ENCODE measurements around the gene CACNA1A.

The CACNA1A gene

DNA sequence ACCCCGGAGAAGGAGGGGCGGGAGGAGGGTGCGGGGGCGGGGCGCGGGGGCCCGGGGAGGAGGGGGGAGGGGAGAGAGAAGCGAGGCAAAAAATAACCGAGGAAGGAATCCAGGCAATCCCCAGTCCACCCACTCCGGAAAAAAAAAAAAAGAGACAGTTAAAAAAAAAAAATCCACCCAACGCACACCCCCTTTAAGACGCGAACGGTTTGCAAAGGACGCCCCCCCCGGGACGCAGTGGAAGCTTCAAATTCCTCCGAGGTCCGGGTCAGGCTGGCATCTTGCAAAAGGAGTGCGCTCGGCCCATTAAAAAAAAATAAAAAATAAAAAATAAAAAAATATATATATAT, at the start of gene CACNA1A:
Gene CACNA1A, minus strand, starts transcription at position 9 of the 350 bp plus-strand sequence. CDS start 255 bp downstream, outside the sequence.
- no peak within 1 kb of the TSS for H3K27ac ChIP-seq
- no peak for TF ChIP-seq ZFX (IDR thresholded peaks at IDR 0.05)
- TF ChIP-seq, protein P1, sequence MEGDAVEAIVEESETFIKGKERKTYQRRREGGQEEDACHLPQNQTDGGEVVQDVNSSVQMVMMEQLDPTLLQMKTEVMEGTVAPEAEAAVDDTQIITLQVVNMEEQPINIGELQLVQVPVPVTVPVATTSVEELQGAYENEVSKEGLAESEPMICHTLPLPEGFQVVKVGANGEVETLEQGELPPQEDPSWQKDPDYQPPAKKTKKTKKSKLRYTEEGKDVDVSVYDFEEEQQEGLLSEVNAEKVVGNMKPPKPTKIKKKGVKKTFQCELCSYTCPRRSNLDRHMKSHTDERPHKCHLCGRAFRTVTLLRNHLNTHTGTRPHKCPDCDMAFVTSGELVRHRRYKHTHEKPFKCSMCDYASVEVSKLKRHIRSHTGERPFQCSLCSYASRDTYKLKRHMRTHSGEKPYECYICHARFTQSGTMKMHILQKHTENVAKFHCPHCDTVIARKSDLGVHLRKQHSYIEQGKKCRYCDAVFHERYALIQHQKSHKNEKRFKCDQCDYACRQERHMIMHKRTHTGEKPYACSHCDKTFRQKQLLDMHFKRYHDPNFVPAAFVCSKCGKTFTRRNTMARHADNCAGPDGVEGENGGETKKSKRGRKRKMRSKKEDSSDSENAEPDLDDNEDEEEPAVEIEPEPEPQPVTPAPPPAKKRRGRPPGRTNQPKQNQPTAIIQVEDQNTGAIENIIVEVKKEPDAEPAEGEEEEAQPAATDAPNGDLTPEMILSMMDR (conservative IDR thresholded peaks at IDR 0.05), result no peak

DNA sequence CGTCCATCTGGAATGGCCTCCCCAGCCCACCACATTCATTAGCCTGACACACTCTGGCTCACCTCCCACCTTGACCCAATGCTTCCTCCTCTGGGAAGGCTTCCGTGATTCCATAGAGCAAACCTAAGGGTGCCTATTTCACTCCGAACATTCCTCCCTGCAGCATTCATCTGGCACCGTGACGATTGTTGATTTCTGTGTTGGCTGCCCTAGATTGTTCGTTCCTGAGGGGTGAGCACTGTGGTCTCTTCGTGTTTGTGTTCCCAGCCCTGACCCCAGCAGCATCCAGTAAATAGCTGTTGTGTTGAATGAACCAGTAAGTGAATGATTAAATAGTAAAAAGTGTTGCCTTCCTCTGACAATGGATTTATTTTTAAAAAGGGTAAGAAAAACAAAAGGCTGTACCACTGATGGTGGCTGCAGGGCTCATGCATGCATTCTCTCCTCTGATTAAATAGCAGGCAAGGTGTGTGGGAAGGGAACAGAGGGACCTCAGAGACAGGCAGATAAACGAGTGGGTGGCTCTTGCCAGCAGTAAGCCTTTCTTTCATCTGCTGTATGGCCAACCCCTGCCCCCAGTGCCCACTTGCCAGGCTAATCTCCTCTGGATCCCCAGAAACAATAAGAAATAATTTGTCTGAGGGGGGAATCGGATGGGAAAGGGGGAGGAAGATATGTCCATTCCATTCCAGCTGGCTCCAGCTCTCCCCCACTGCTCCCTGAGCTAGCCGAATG, 48.4 kb upstream of the CACNA1A start:
- TF ChIP-seq ZFX (IDR thresholded peaks at IDR 0.05), result no peak
- TF ChIP-seq, protein P1 (conservative IDR thresholded peaks at IDR 0.05), result no peak
- H3K27ac ChIP-seq, result no peak overlapping the region

DNA sequence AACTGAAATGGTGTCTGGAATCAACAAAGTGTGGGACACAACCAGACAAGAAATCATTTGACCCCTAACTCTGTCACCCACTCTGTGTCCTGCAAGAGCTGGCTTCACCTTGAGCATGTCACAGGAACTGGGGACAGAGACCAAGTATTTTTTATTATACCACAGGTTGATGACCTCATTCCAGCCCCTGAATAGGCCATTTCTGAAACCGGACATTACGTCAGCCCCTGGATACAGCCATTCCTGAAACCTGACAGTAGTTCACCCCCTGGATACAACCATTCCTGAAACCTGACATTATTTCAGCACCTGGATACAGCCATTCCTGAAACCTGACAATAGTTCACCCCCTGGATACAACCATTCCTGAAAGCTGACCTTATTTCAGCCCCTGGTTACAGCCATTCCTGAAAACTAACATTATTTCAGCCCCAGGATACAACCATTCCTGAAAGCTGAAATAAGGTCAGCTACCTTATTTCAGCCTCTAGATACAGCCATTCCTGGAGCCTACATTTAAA, 47.7 kb upstream of the CACNA1A start:
- H3K27ac ChIP-seq, result no peak overlapping the region
- TF ChIP-seq, protein P1 (conservative IDR thresholded peaks at IDR 0.05), result no peak
- TF ChIP-seq ZFX (IDR thresholded peaks at IDR 0.05), result no peak

DNA sequence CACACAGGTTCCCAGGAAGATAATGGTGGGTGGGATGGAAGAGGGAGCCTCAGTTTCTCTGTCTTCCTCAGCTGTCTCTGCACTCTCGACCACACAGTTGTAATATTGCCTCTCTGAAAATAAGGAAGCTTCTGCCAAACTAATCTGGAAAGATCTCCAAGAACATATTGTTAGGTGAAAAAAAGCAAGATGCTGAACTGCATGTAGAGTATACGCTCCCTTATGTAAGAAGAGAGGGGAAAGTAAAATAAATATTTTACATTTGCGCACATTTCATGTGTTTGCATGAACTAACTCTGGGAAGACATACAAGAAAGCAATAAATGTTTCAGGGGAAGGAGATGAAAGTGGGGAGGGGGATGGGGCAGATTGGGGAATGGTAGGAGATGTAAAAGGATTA, 41.9 kb upstream of the CACNA1A start:
- H3K27ac ChIP-seq, result no peak overlapping the region
- TF ChIP-seq, protein P1 (conservative IDR thresholded peaks at IDR 0.05), result no peak
- no peak for TF ChIP-seq ZFX (IDR thresholded peaks at IDR 0.05)

DNA sequence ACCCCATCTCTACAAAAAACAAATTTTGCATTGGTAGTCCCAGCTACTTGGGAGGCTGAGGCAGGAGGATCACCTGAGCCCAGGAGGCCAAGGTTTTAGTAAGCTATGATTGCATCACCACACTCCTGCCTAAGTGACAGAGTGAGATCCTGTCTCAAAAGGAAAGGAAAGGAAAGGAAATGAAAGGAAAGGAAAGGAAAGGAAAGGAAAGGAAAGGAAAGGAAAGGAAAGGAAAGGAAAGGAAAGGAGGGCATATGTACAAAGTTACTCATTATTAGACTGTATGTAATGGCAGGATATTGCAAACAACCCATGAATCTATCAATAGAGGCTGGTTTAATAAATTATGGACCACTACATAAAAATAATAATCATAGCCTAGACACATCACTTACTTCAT, 40.8 kb upstream of the CACNA1A start:
- TF ChIP-seq, protein P1 (conservative IDR thresholded peaks at IDR 0.05), result no peak
- TF ChIP-seq ZFX (IDR thresholded peaks at IDR 0.05), result no peak
- H3K27ac ChIP-seq, result no peak overlapping the region

DNA sequence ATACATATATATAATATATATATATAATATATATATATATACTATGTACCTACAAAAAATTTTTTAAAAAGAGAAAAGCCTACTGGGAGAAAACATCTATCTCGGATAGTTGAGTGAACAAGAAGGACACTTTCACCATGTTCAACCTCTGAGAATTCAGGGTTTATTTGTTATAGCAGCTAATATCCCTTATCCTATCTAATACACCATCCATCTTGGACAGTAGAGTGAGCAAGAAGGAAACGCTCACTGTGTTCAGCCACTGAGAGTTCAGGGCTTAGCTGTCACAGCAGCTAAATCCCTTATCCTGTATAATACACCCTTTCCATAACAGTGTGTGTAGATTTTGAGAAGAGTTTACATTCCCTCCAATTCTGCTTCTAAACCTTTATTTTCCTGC, 38.1 kb upstream of the CACNA1A start:
- TF ChIP-seq, protein P1 (conservative IDR thresholded peaks at IDR 0.05), result no peak
- TF ChIP-seq ZFX (IDR thresholded peaks at IDR 0.05), result no peak
- H3K27ac ChIP-seq, result no peak overlapping the region

DNA sequence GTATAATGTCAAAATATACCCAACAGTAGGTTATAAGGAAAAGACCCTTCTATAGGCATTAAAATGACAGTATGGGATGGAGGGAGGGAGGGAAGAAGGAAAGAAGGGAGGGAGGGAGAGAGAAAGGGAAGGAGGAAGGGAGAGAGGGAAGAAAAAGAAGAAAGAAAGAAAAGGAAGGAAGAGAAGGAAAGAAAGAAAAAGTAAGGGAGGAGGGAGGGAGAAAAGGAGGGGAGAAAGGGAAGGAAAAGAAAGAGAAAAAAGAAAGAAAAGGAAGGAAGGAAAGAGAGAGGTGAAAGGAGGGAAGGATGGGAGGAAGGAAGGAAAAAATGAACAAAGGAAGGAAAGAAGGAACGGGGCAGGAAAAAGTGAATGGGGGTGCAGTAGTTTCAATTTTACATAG, 35.3 kb upstream of the CACNA1A start:
- TF ChIP-seq, protein P1 (conservative IDR thresholded peaks at IDR 0.05), result no peak
- no peak for TF ChIP-seq ZFX (IDR thresholded peaks at IDR 0.05)
- H3K27ac ChIP-seq, result no peak overlapping the region

Measured in C4-2B (cell line).